CD4-positive, alpha-beta T cell treated with Interleukin-6 at 100 ng/mL for 8 hours (primary cell): ENCODE results near the gene HSD17B4.
"Not testable (repeated sequence)": the region's sequence is repeated elsewhere in the genome, so short reads cannot be mapped to it uniquely, and the experiment has no call there.

Source experiments
- DNase-seq: peaks from one replicate; pipeline ENCODE4 v3.0.0-alpha.2; 2020; ENCODE audit warnings: mixed read lengths, low spot score

Gene HSD17B4

DNA sequence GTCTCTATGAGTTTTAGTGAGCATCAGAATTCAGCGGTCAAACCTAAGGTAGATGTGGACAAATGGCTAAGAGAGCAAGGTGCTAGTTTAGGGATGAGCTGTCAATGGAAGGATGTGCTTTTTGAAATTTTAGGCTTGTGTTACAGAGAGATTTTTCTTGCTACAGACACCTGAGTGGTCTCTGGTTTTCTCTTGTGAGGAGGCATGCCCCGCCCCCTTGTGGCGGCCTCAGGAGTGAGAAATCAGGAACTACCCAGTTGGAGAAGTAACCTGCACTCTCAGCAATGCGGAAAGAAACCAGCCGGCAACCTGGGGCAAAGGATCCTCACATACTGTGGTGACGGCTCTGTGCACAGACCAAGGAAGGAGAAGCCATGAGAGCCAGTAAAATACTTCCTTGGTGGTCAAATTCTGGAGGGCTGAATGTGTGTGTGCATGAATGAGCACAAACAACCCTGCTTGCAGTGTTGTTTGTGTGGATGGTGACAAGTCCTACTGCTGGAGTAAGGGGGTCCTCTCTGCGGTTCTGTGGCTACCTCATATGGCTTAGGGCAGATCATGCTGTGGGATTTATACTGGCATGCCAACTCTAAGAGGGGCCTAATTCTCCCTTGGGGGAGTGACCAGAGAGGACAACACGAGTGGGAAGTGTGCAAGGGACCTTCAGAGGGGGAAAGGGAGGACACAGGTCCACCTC lies 16.7 kb upstream of the HSD17B4 start:
- DNase-seq: peak; percentile 68

DNA sequence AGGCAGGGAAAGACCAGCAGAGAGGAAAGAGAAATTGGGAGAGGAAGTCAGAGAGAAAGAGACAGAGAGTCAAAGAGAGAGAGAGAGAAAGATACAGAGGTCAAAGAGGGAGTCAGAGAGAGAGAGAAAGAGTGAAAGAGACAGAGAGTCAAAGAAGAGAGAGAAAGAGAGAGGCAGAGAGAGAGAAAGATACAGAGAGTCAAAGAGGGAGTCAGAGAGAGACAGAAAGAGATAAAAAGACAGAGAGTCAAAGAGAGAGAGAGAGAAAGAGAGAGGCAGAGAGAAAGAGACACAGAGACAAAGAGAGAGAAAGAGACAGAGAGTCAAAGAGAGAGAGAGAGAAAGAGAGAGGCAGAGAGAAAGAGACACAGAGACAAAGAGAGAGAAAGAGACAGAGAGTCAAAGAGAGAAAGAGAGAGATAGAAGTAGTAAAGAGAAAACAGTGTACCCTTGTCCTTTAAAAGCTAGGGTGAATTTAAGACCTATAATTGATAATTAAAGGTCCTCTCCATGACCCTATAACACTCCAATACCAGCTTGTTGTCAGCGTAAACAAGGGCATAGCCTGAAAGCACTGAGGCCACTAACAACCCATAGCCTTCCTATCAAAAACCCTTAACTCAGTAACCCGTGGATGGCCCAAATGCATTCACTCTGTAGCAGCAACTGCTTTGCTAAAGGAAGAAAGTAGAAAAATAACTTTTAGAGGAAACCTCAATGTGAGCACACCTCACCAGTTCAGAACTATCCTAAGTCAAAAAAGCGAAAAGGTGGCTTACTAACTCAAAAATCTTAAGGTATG lies 14.3 kb upstream of the HSD17B4 start:
- DNase-seq: not testable (repeated sequence)

DNA sequence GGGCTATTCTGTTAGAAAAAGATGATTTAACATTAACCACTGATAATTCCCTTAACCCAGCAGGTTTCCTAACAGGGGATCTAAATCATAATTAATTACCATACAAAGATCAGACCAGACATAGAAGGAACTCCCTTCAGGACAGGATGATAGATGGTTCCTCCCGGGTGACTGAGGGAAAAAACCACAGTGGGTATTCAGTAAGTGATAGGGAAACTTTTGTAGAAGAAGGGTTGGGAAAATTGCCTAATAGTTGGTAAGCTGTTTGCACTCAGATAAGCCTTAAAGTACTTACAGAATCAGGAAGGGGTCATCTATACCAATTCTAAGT lies 13.7 kb upstream of the HSD17B4 start:
- DNase-seq: not testable (repeated sequence)

DNA sequence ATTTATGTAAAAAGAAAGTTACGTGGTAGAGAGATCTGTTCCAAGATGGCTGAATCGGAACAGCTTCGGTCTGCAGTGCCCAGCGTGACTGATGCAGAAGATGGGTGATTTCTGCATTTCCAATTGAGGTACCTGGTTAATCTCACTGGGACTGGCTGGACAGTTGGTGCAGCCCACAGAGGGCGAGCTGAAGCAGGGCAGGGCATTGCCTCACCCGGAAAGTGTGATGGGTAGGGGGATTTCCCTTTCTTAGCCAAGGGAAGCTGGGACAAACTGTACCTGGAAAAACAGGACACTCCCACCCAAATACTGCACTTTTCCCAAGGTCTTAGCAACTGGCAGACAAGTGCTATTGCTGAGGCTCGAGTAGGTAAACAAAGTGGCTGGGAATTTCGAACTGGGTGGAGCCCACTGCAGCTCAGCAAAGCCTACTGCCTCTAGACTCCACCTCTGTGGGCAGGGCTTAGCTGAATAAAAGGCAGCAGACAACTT lies 13.1 kb upstream of the HSD17B4 start:
- DNase-seq: no peak

DNA sequence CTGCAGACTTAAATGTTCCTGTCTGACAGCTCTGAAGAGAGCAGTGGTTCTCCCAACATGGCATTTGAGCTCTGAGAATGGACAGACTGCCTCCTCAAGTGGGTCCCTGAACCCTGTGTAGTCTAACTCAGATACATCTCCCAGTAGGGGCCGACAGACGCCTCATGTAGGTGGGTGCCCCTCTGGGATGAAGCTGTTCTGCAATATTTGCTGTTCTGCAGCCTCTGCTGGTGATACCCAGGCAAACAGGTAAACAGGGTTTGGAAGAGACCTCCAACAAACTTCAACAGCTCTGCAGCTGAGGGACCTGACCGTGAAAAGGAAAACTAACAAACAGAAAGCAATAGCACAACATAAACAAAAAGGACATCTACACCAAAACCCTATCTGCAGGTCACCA lies 12.7 kb upstream of the HSD17B4 start:
- not testable (repeated sequence) for DNase-seq

DNA sequence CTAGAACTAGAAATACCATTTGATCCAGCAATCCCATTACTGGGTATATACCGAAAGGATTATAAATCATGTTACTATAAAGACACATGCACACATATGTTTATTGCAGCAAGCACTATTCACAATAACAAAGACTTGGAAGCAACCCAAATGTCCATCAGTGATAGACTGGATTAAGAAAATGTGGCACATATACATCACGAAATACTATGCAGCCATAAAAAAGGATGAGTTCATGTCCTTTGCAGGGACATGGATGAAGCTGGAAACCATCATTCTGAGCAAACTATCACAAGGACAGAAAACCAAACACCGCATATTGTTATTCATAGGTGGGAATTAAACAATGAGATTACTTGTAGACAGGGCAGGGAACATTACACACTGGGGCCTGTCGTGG lies 7.7 kb upstream of the HSD17B4 start:
- not testable (repeated sequence) for DNase-seq

DNA sequence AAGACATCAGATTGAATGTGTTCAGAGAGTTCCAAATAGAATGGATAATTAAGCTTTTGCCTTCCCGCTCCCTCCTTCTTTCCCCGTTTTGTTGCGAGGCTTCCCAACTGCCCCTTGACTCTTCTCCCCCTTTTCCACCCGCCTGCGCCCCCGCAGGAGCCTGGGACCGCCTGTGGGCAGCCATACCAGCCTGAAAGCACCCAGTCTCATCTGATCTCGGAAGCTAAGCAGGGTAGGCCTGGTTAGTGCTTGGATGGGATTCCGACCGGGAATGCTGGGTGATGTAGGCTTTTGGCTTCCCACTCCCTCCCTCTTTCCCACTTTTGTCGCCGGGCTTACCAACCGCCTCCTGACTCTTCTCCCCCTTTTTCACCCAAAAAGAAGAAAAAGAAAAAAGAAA lies 6.8 kb upstream of the HSD17B4 start:
- DNase-seq: no peak

DNA sequence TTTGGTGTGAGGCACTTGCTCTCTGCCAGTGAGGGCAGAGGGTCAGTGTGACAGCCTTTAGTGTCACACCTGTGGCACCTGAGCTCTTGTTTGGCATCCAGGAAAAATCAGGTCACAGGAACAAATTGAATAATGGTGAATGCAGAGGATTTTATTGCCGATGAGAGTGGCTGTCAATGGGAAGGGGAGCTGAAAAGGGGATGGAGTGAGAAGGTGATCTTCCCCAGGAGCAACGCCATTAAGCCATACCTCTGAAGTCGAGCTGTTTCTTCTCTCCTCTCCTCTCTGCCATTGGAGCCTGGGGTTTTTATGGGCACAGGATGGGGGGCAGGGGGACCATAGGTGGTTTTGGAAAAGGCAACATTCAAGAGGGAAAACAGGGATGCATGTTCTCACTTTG lies 2.4 kb upstream of the HSD17B4 start:
- DNase-seq: no peak

DNA sequence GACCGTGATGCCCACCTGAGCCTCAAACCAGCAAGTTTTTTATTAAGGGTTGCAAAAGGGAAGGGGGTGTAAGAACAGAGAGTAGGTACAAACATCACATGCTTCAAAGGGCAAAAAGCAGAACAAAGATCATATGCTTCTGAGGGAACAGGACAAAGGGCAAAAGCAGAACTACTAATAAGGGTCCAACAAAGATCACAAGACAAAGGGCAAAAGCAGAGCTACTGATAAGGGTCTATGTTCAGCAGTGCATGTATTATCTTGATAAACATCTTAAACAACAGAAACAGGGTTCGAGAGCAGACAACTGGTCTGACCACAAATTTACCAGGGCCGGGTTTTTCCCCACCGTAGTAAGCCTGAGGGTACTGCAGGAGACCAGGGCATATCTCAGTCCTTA lies 1.7 kb upstream of the HSD17B4 start:
- not testable (repeated sequence) for DNase-seq

DNA sequence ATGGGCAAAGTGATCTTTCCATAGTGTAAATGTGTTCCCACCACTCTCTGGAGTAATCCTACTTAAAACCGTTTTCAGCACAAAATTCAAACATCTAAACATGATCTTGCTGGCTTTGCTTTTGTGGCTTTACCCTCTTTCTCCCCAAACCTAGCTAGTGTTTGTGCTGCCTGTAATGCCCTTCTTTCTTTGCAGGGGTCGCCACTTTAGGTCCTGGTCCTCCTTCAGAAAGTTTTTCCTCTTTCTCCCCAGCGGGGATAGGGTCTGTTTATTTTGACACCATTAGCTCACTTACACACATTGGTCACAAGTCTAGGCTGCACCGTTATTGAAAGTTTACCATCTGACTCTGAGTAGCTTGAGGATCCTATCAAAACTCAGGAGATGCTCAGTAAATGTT lies 736 bp upstream of the HSD17B4 start:
- no peak for DNase-seq

DNA sequence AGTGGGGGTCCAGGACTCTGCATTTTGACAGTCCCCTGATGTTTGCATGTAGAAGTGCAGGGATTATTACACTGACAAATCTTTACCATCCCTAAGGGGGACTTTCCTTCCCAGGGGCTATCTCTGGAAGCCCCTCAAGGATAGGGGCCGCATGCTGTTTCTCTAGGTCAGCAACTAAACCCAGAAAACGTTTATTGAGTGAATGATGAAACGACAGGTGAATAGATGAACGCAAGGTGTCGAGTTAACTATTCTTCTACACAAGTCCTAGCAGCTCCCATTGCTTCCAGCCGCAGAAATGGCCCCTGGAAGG lies 281 bp upstream of the HSD17B4 start:
- no peak for DNase-seq

DNA sequence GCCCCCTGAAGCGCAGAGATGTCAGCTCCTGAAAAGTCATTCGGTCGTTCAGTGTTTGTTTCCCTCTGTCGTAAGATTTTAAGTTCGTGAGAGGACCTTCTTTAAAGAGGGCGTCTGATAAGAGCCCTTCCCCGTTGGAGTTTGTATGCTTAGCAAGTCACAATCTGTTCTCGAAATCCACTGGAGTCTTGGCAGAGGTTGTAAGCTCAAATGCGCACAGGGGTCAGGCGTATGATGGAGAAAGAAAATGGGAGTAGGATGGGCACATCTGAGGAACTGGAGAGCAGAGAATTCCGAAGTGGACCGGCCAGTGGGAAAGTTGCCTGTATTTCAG lies 710 bp downstream of the HSD17B4 start:
- DNase-seq: no peak

DNA sequence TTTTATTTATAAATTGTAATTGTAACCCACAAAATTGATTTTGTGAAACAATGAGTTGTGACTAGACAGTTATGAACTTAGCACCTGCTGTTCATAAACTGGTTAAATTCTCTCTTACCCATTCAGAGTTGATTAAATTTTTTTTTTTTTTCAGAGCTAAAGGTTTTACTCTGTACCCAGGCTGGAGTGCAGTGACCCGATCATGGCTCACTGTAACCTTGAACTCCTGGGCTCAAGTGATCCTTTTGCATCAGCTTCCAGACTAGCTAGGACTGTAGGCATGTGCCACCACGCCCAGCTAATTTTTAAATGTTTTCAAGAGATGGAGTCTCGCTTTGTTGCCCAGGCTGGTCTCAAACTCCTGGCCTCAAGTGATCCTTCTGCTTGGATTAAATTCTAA lies 1.9 kb downstream of the HSD17B4 start:
- DNase-seq: no peak

DNA sequence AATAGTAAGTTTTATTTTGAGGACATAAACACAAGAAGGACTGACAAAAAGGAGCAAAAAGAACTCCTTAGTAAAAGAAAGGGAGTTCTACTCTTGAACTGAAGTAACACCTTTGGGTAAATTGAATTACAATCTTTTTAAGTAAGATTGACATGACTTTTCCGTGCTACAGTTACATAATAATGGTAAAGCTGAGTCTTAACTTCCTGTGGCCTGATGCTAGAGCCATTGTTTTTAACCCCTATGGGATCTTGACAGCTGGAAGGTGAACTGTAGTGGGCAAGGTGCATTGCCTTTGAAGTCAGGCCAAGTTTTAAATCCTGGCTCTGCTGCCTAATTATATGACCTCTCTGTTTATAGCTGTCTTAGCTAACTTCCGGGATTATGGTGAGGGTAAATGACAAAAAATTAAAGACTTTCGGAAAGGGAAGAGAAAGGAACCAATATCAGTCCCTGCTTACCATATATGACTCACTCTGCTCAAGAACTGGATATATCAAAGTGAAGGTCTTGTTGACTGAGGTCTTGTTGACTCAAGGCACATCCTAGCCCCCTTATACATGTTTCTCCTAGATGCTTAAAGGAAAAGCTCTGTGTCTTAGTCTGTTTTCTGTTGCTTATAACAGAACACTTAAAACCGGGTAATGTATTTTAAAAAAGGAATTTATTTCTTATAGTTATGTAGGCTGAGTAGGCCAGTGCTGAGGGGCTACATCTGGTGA lies 6.8 kb downstream of the HSD17B4 start:
- no peak for DNase-seq

DNA sequence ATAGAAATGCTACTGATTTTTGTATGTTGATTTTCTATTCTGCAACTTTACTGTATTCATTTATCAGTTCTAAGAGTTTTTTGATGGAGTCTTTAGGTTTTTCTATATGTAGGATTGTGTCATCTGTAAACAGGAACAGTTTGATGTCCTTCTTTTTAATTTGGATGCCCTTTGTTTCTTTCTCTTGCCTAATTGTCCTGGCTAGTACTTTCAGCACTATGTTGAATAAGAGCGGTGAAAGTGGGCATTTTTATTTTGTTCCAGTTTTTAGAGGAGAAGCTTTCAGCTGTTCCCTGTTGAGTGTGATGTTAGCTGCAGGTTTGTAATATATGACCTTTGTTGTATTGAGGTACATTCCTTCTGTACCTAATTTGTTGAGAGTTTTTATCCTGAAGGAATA lies 13.3 kb downstream of the HSD17B4 start:
- no peak for DNase-seq

DNA sequence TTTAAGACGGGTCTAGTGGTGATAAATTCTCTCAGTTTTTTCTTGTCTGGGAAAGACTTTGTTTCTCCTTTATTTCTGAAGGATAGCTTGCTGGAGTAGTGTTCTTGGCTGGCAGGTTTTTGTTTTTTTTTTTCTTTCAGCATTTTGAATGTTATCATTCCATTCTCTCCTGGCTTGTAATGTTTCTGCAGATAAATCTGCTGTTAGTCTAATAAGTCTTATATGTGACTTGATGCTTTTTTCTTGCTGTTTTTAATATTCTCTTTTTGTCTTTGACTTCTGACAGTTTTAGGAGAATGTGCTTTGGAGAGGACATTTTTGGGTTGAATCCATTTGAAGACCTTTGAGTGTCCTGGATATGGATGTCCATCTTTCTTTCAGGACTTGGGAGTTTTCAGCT lies 16.0 kb downstream of the HSD17B4 start:
- no peak for DNase-seq

DNA sequence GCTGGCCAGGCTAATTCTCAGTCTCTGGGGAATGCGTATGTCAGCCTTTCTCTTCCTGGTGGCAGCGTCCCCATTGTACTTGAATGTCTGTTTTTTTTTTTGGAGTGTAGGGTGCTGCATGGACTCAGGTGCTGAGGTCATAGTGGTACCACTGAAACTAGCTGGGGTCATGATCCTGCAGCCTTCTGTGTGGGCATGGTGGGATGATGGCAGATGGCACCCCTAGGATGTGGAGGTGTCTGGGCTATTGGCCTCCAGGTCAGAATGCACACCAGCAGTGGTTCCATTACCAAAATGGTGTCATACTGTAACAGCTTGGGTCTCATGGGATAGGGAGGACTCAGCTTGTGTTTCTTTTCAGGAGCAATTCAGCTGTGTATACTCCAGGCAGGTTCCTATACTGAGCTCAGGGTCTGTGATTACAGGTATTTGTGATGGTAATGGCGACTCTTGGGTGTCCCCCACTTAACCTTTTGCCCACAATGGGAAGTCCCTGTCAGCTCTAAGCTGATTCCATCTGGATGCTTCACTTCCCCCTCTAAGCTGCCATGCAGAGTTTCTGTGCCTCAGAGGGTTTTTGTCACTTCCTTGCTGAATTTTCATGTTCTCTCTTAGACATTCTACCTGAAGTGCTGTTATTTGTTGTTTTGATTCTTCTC lies 17.9 kb downstream of the HSD17B4 start:
- no peak for DNase-seq

DNA sequence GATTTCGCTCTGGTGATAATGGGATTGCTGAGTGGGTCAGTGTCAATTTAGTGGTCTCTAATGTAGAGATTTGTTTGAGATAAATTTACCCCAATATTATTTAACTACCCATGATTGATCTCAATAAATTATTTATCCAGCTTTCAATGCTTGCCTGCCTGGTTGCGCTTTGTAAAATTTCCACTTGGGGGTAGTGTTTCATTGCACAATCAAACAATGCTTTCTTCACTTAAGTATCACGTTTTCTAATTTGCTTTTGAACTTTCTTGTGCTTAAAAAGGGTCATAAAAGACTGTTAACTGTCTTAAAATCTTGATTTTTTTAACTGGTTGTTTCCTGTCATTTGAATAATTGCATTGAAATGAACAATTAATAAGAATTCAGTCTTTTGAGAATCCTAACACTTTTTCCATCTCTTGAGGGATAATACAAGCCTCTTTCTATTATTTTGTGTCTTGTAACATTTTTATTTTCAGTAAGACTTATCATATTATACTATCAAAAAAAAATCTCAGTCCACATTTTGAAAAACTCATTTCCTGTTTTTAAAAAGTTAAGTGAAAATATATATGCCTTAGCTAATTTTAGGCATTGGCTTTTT lies 18.7 kb downstream of the HSD17B4 start:
- no peak for DNase-seq

DNA sequence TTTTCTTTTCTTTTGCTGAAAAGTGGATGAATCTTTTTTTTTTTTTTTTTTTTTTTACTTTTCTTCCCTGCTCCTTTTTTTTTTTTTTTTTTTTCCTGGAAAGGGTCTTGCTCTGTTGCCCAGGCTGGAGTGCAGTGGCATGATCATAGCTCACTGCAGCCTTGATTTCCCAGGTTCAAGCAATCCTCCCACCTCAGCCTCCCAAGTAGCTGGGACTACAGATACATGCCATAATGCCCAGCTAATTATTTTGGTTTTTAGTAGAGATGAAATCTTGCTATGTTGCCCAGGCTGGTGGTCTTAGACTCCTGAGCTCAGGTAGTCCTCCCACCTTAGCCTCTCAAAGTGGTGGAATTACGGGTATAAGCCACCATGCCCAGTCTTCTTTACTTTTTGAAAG lies 20.9 kb downstream of the HSD17B4 start:
- DNase-seq: no peak

DNA sequence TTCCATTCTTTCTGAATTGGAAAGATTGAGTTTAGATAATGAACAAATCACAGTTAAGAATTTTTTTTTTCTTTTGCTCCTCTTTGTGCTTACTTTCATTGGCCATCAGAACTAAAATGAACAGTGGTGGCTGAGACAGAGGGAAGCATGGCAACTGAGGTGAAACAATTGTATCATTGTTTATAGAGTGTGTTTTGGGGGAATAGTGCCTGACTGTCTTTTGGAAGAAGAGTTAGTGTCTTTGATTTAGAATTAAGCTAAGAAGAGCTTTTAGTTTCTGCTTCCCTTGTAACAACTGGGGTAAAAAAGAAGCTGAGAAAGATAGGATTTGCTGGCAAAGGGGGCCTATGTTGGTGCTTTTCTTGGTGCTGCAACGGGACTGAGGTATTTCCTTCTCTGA lies 24.0 kb downstream of the HSD17B4 start:
- DNase-seq: no peak

DNA sequence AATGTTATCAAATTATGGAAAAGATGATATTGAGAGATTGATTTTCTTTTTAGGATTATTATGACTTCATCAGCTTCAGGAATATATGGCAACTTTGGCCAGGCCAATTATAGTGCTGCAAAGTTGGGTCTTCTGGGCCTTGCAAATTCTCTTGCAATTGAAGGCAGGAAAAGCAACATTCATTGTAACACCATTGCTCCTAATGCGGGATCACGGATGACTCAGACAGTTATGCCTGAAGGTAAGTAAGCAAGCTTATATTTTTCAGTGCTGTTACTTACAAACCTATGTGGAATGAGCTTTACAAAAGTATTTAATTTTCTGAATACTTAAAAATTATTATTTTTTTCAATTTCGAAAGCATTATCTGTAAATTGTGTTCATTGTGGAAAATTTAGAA lies 26.5 kb downstream of the HSD17B4 start:
- DNase-seq: no peak

DNA sequence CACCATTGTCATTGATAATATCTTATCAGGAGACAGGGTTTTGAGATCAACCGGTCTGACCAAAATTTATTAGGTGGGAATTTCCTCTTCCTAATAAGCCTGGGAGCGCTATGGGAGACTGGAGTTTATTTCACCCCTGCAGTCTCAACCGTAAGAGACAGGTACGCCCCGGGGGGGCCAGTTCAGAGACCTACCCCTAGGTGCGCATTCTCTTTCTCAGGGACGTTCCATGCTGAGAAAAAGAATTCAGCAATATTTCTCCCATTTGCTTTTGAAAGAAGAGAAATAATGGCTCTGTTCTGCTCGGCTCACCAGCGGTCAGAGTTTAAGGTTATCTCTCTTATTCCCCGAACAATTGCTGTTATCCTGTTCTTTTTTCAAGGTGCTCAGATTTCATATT lies 28.3 kb downstream of the HSD17B4 start:
- not testable (repeated sequence) for DNase-seq
